PC-3 (cell line): ENCODE data around the gene CCM2. TPM values are rescaled to one million over a fixed set of nuclear protein-coding genes. Genes with fewer than 3 reads are reported as not detected.
"Not testable (repeated sequence)": the region's sequence is repeated elsewhere in the genome, so short reads cannot be mapped to it uniquely, and the experiment has no call there.

Experiments used
- ATAC-seq: fragments of 200-7000 bp; cut with Tn5 transposase; 2 replicates; pipeline ENCODE4 v1.9.1; 2020; ENCODE audit warnings: mild to moderate bottlenecking, moderate library complexity
- BruUV-seq: library from RNA; stranded (reverse); fragments of 400-500 nt; replicated peaks from 2 replicates; lab custom pipeline; 2021; lab: Mats Ljungman, UMichigan
- CTCF ChIA-PET: fragments of 300-600 bp; sonication (Branson Sonifier 250); formaldehyde crosslinking; loops from one replicate; lab custom pipeline; 2022; ENCODE audit warnings: antibody characterized with exemption; lab: Charles Lee
- POLR2A ChIA-PET: fragments of 300-600 bp; sonication (Branson Sonifier 250); formaldehyde crosslinking; loops from one replicate; lab custom pipeline; 2022; ENCODE audit warnings: antibody characterized with exemption; ENCODE audit not compliant: unreplicated experiment; lab: Charles Lee
- DNase-seq: peaks from one replicate; pipeline ENCODE4 v3.0.0-alpha.2; 2015
- H2AFZ ChIP-seq: fragments of 300-600 bp; sonication (generic); 2 replicates; pipeline ENCODE4 v1.6.0; 2016; ENCODE audit warnings: antibody characterized with exemption, low read length
- H3F3A ChIP-seq: fragments of 300-600 bp; sonication (generic); one replicate; pipeline ENCODE4 v1.6.0; 2017; ENCODE audit warnings: antibody characterized with exemption, low read length, control low read depth, mild to moderate bottlenecking; ENCODE audit not compliant: unreplicated experiment
- H3K27ac ChIP-seq: fragments of 300-600 bp; sonication (generic); 2 replicates; pipeline ENCODE4 v1.5.1; 2016; ENCODE audit warnings: mild to moderate bottlenecking, low read length
- H3K27me3 ChIP-seq: fragments of 300-600 bp; sonication (generic); 2 replicates; pipeline ENCODE4 v1.6.1; 2016; ENCODE audit warnings: low read length, mixed read lengths
- H3K36me3 ChIP-seq: fragments of 300-600 bp; sonication (generic); 2 replicates; pipeline ENCODE4 v1.6.1; 2016; ENCODE audit warnings: low read depth, mixed run types, low read length, mixed read lengths
- H3K4me1 ChIP-seq: fragments of 300-600 bp; sonication (generic); 2 replicates; pipeline ENCODE4 v1.5.1; 2016; ENCODE audit warnings: low read length; ENCODE audit not compliant: insufficient read depth
- H3K4me2 ChIP-seq: fragments of 300-600 bp; sonication (generic); 2 replicates; pipeline ENCODE4 v1.6.0; 2016; ENCODE audit warnings: low read length
- H3K4me3 ChIP-seq: fragments of 300-600 bp; sonication (generic); 2 replicates; pipeline ENCODE4 v1.5.1; 2016; ENCODE audit warnings: mild to moderate bottlenecking, low read length, mixed read lengths
- H3K79me2 ChIP-seq: fragments of 300-600 bp; sonication (generic); 2 replicates; pipeline ENCODE4 v1.6.1; 2017; ENCODE audit warnings: low read length, mixed read lengths
- H3K9ac ChIP-seq: fragments of 300-600 bp; sonication (generic); 2 replicates; pipeline ENCODE4 v1.6.0; 2016; ENCODE audit warnings: mild to moderate bottlenecking, low read length
- H3K9me2 ChIP-seq: fragments of 300-600 bp; sonication (generic); replicated peaks from 2 replicates; pipeline ENCODE4 v1.6.1; 2016; ENCODE audit warnings: mixed run types, low read length, mixed read lengths
- H3K9me3 ChIP-seq: fragments of 300-600 bp; sonication (generic); 2 replicates; pipeline ENCODE4 v1.6.1; 2016; ENCODE audit warnings: low read length, mixed read lengths
- H4K20me1 ChIP-seq: fragments of 300-600 bp; sonication (generic); 2 replicates; pipeline ENCODE4 v1.6.1; 2016; ENCODE audit warnings: low read length, mixed read lengths
- CTCF ChIP-seq: fragments of 300-600 bp; sonication (generic); conservative IDR thresholded peaks from 2 replicates; pipeline ENCODE4 v1.5.1; 2017; ENCODE audit warnings: antibody characterized with exemption, low read depth, mild to moderate bottlenecking, low read length
- EZH2 ChIP-seq: fragments of 300-600 bp; sonication (generic); IDR thresholded peaks from one replicate; pipeline ENCODE4 v1.6.1; 2017; ENCODE audit warnings: antibody characterized with exemption, mild to moderate bottlenecking, low read length; ENCODE audit not compliant: unreplicated experiment
- EZH2phosphoT487 ChIP-seq: fragments of 300-600 bp; sonication (generic); IDR thresholded peaks from 2 replicates; pipeline ENCODE4 v1.6.1; 2018; ENCODE audit warnings: mild to moderate bottlenecking, antibody characterized with exemption, low read length, borderline replicate concordance
- intact Hi-C: fragments of 100-400 bp; cut with micrococcal nuclease; formaldehyde crosslinking; loops from 2 replicates; pipeline ENCODE4 v1.9.0; 2023
- total RNA-seq: library from RNA; depleted of rRNA; stranded (reverse); fragments of >200 nt; gene quantifications from 2 replicates; pipeline ENCODE4 v1.2.3, GENCODE V29; 2014

The CCM2 gene
- total RNA-seq, 1 experiment from 2014 or later: 56.6 TPM

- no peak for ATAC-seq
- ChIA-PET CTCF (no interaction called here), POLR2A (no interaction called here)
- BruUV-seq: no TSS peak
- H3F3A ChIP-seq: no peaks in the 10 kb centered on the region
- no peaks in the 10 kb centered on the region for H3K79me2 ChIP-seq
- no peak overlapping the region for H3K9ac ChIP-seq
- no peaks in the 10 kb centered on the region; the same call in 1 of the 2 replicates for H3K36me3 ChIP-seq
- no peak overlapping the region for H3K4me2 ChIP-seq
- H3K27me3 ChIP-seq: no peaks in the 10 kb centered on the region
- no peaks in the 10 kb centered on the region for H4K20me1 ChIP-seq
- H3K4me1 ChIP-seq: peaks cover 6% of the 10 kb centered on the region; the same call in 1 of the 2 replicates
- intact Hi-C loops: no loop called here
- no peak overlapping the region for H2AFZ ChIP-seq
- no peaks in the 10 kb centered on the region for H3K9me3 ChIP-seq
- no peak for DNase-seq
- H3K27ac ChIP-seq: no peak overlapping the region
- H3K9me2 ChIP-seq: no peaks in the 10 kb centered on the region
- no peak for TF ChIP-seq CTCF
- H3K4me3 ChIP-seq: no peak overlapping the region
These were observed 24.2 kb downstream of the CCM2 start for GRCh38 chr7:45024126-45024744.

- H4K20me1 ChIP-seq, H3K79me2 ChIP-seq, DNase-seq, POLR2A ChIA-PET, intact Hi-C loops, BruUV-seq, H3K27me3 ChIP-seq, H3K9me2 ChIP-seq, H3K4me2 ChIP-seq, ATAC-seq, H3K4me1 ChIP-seq, H3F3A ChIP-seq, H3K4me3 ChIP-seq, H3K9me3 ChIP-seq, CTCF ChIA-PET, H2AFZ ChIP-seq, H3K9ac ChIP-seq, H3K36me3 ChIP-seq, H3K27ac ChIP-seq: not testable (repeated sequence)
These were observed 25.5 kb downstream of the CCM2 start for GRCh38 chr7:45025473-45025872.

GRCh38 chr7:45026013-45026412 is 26.0 kb downstream of the CCM2 start:
- H3K27me3 ChIP-seq: no peaks in the 10 kb centered on the region
- H3K4me2 ChIP-seq: no peak overlapping the region
- DNase-seq (no peak), ATAC-seq (no peak)
- H3K27ac ChIP-seq: no peak overlapping the region
- H3K36me3 ChIP-seq: no peaks in the 10 kb centered on the region; the same call in 1 of the 2 replicates
- no peaks in the 10 kb centered on the region for H3K9me2 ChIP-seq
- no peak overlapping the region for H2AFZ ChIP-seq
- H3K79me2 ChIP-seq: no peaks in the 10 kb centered on the region
- H3K9ac ChIP-seq: no peak overlapping the region
- no peaks in the 10 kb centered on the region for H3F3A ChIP-seq
- H3K9me3 ChIP-seq: no peaks in the 10 kb centered on the region
- BruUV-seq: no TSS peak
- ChIA-PET CTCF (no interaction called here), POLR2A (no interaction called here)
- no peaks in the 10 kb centered on the region for H4K20me1 ChIP-seq
- no peak overlapping the region for H3K4me3 ChIP-seq
- intact Hi-C loops: no loop called here
- peaks cover 6% of the 10 kb centered on the region; the same call in 1 of the 2 replicates for H3K4me1 ChIP-seq
- TF ChIP-seq EZH2: no peak
- TF ChIP-seq EZH2phosphoT487: no peak
- TF ChIP-seq CTCF: no peak
